Trophoblast cell (in vitro differentiated cells and primary cell): ENCODE measurements around the gene ZNF407.

Experiments used
- DNase-seq, 2 donors: peaks; one replicate each; pipeline ENCODE4 v3.0.0-alpha.2; 2016
- H2AFZ ChIP-seq: 2 replicates; pipeline ENCODE4 v1.6.1; 2013; ENCODE audit warnings: low read length, moderate library complexity, mild to moderate bottlenecking; ENCODE audit not compliant: insufficient read depth, poor library complexity
- H2AK5ac ChIP-seq: 2 replicates; pipeline ENCODE4 v1.6.1; 2013; ENCODE audit warnings: mild to moderate bottlenecking, low read length
- H2BK120ac ChIP-seq: 2 replicates; pipeline ENCODE4 v1.6.1; 2013; ENCODE audit warnings: low read length, mild to moderate bottlenecking, moderate library complexity; ENCODE audit not compliant: insufficient read depth, poor library complexity
- H2BK12ac ChIP-seq: 2 replicates; pipeline ENCODE4 v1.6.1; 2013; ENCODE audit warnings: mild to moderate bottlenecking, low read length, moderate library complexity
- H2BK5ac ChIP-seq: 2 replicates; pipeline ENCODE4 v1.6.1; 2013; ENCODE audit warnings: low read length, low read depth, moderate library complexity, mild to moderate bottlenecking; ENCODE audit not compliant: poor library complexity
- H3K14ac ChIP-seq: 2 replicates; pipeline ENCODE4 v1.6.1; 2013; ENCODE audit warnings: mild to moderate bottlenecking, low read length
- H3K18ac ChIP-seq: 2 replicates; pipeline ENCODE4 v1.6.1; 2013; ENCODE audit warnings: mild to moderate bottlenecking, low read length
- H3K23ac ChIP-seq: 2 replicates; pipeline ENCODE4 v1.6.1; 2013; ENCODE audit warnings: low read length
- H3K27ac ChIP-seq: 2 replicates; pipeline ENCODE4 v1.5.1; 2013; ENCODE audit warnings: low read depth, mild to moderate bottlenecking, inconsistent platforms, low read length, moderate library complexity
- H3K27me3 ChIP-seq: 2 replicates; pipeline ENCODE4 v1.6.1; 2013; ENCODE audit warnings: inconsistent platforms, mild to moderate bottlenecking, low read length, moderate library complexity; ENCODE audit not compliant: insufficient read depth
- H3K36me3 ChIP-seq, 2 experiments: 1 replicate in 1 of 2; 2 replicates in 1 of 2; pipeline ENCODE4 v1.6.1; 2013; ENCODE audit warnings: low read length in 2 of 2, mild to moderate bottlenecking in 2 of 2, moderate library complexity in 1 of 2; ENCODE audit not compliant: insufficient read depth in 2 of 2, control insufficient read depth in 1 of 2
- H3K4ac ChIP-seq: 2 replicates; pipeline ENCODE4 v1.6.1; 2013; ENCODE audit warnings: low read depth, mild to moderate bottlenecking, low read length, moderate library complexity
- H3K4me1 ChIP-seq, 2 experiments: 1 replicate in 1 of 2; 2 replicates in 1 of 2; pipeline ENCODE4 v1.6.1; 2013; ENCODE audit warnings: low read length in 2 of 2, mild to moderate bottlenecking in 2 of 2, moderate library complexity in 1 of 2; ENCODE audit not compliant: insufficient read depth in 2 of 2, control insufficient read depth in 1 of 2
- H3K4me2 ChIP-seq: 2 replicates; pipeline ENCODE4 v1.6.1; 2013; ENCODE audit warnings: inconsistent platforms, mild to moderate bottlenecking, low read length, moderate library complexity
- H3K4me3 ChIP-seq: 2 replicates; pipeline ENCODE4 v1.5.1; 2013; ENCODE audit warnings: mild to moderate bottlenecking, low read depth, low read length, inconsistent platforms
- H3K79me1 ChIP-seq: one replicate; pipeline ENCODE4 v1.6.1; 2013; ENCODE audit warnings: low read length
- H3K79me2 ChIP-seq: 2 replicates; pipeline ENCODE4 v1.6.1; 2013; ENCODE audit warnings: low read length, mild to moderate bottlenecking; ENCODE audit not compliant: control insufficient read depth, insufficient read depth, poor library complexity
- H3K9ac ChIP-seq: 2 replicates; pipeline ENCODE4 v1.6.1; 2013; ENCODE audit warnings: mild to moderate bottlenecking, low read length
- H3K9me3 ChIP-seq: 2 replicates; pipeline ENCODE4 v1.6.1; 2013; ENCODE audit warnings: low read depth, mild to moderate bottlenecking, control low read depth, inconsistent platforms, low read length; ENCODE audit not compliant: insufficient read depth
- H4K12ac ChIP-seq: 2 replicates; pipeline ENCODE4 v1.6.1; 2013; ENCODE audit warnings: low read depth, mild to moderate bottlenecking, low read length, moderate library complexity
- H4K8ac ChIP-seq: 2 replicates; pipeline ENCODE4 v1.6.1; 2013; ENCODE audit warnings: low read depth, mild to moderate bottlenecking, low read length, moderate library complexity
- H4K91ac ChIP-seq: one replicate; pipeline ENCODE4 v1.6.1; 2013; ENCODE audit warnings: low read depth, mild to moderate bottlenecking, low read length, moderate library complexity
- WGBS: extraction: QIAGEN DNeasy Blood & Tissue Kit; methylation state at CpG from one replicate; pipeline ENCODE4 v1.1.7; 2013; ENCODE audit warnings: missing lambda C conversion rate; ENCODE audit not compliant: insufficient read length, insufficient coverage; ENCODE audit errors: extremely low coverage; 5-methylcytosine and 5-hydroxymethylcytosine counted together

The ZNF407 gene

GRCh38 chr18:74699455-74699854 is 101.8 kb downstream of the ZNF407 start:
- H3K9me3 ChIP-seq, result no peaks in the 10 kb centered on the region
- no CpG with 5 or more reads among the region's 3 CpGs for WGBS
- H2BK5ac ChIP-seq, result no peak overlapping the region
- no peaks in the 10 kb centered on the region for H3K4me1 ChIP-seq
- no peak overlapping the region for H3K9ac ChIP-seq
- no peak overlapping the region for H3K18ac ChIP-seq
- H3K27ac ChIP-seq, result no peak overlapping the region
- no peak overlapping the region for H2BK12ac ChIP-seq
- H3K36me3 ChIP-seq, result no peaks in the 10 kb centered on the region
- no peak overlapping the region for H4K91ac ChIP-seq
- H2AK5ac ChIP-seq, result no peak overlapping the region
- no peak overlapping the region for H3K4me2 ChIP-seq
- no peak overlapping the region for H2AFZ ChIP-seq
- H4K8ac ChIP-seq, result no peak overlapping the region
- no peak for DNase-seq
- H4K12ac ChIP-seq, result no peak overlapping the region
- H3K79me1 ChIP-seq, result no peaks in the 10 kb centered on the region
- no peak overlapping the region for H3K4ac ChIP-seq
- no peak overlapping the region for H3K14ac ChIP-seq
- H2BK120ac ChIP-seq, result no peak overlapping the region
- H3K79me2 ChIP-seq, result no peaks in the 10 kb centered on the region
- no peak overlapping the region for H3K23ac ChIP-seq
- no peaks in the 10 kb centered on the region for H3K27me3 ChIP-seq
- no peak overlapping the region for H3K4me3 ChIP-seq

- no peak overlapping the region for H2BK5ac ChIP-seq
- no peak overlapping the region for H3K4me3 ChIP-seq
- H3K27ac ChIP-seq, result no peak overlapping the region
- no peak overlapping the region for H2AFZ ChIP-seq
- H3K36me3 ChIP-seq, result no peaks in the 10 kb centered on the region
- H3K9ac ChIP-seq, result no peak overlapping the region
- H2BK12ac ChIP-seq, result no peak overlapping the region
- H3K27me3 ChIP-seq, result no peaks in the 10 kb centered on the region
- H2BK120ac ChIP-seq, result no peak overlapping the region
- H3K79me1 ChIP-seq, result no peaks in the 10 kb centered on the region
- no peaks in the 10 kb centered on the region for H3K9me3 ChIP-seq
- no peak overlapping the region for H4K91ac ChIP-seq
- no peak overlapping the region for H3K23ac ChIP-seq
- H4K8ac ChIP-seq, result no peak overlapping the region
- no peak overlapping the region for H3K4me2 ChIP-seq
- no peak overlapping the region for H2AK5ac ChIP-seq
- WGBS, result no CpG with 5 or more reads among the region's 3 CpGs
- no peaks in the 10 kb centered on the region for H3K79me2 ChIP-seq
- no peaks in the 10 kb centered on the region for H3K4me1 ChIP-seq
- H3K14ac ChIP-seq, result no peak overlapping the region
- DNase-seq, result no peak
- H4K12ac ChIP-seq, result no peak overlapping the region
- no peak overlapping the region for H3K4ac ChIP-seq
- no peak overlapping the region for H3K18ac ChIP-seq
These were observed 105.3 kb downstream of the ZNF407 start for GRCh38 chr18:74702950-74703349.

- Histone ChIP-seq H3K79me1 (no peaks in the 10 kb centered on the region), H4K8ac (no peak overlapping the region), H3K79me2 (no peaks in the 10 kb centered on the region), H3K4me2 (no peak overlapping the region), H3K27ac (no peak overlapping the region), H3K4me1 (no peaks in the 10 kb centered on the region), H3K4ac (no peak overlapping the region), H3K9me3 (no peaks in the 10 kb centered on the region), H2BK120ac (no peak overlapping the region), H2BK12ac (no peak overlapping the region), H4K91ac (no peak overlapping the region), H3K14ac (no peak overlapping the region), H2BK5ac (no peak overlapping the region), H3K4me3 (no peak overlapping the region), H3K18ac (no peak overlapping the region), H3K9ac (no peak overlapping the region), H2AK5ac (no peak overlapping the region), H3K36me3 (no peaks in the 10 kb centered on the region), H3K23ac (no peak overlapping the region), H2AFZ (no peak overlapping the region), H3K27me3 (no peaks in the 10 kb centered on the region), H4K12ac (no peak overlapping the region)
- DNase-seq, result no peak
These were observed 110.5 kb downstream of the ZNF407 start for GRCh38 chr18:74708169-74708568.

GRCh38 chr18:74709452-74709851 is 111.8 kb downstream of the ZNF407 start:
- Histone ChIP-seq H3K9ac (no peak overlapping the region), H3K4me3 (no peak overlapping the region), H3K9me3 (no peaks in the 10 kb centered on the region), H3K27me3 (no peaks in the 10 kb centered on the region), H2AK5ac (no peak overlapping the region), H3K36me3 (no peaks in the 10 kb centered on the region), H3K18ac (no peak overlapping the region), H3K4me1 (no peaks in the 10 kb centered on the region), H2BK12ac (no peak overlapping the region), H3K79me1 (no peaks in the 10 kb centered on the region), H3K79me2 (no peaks in the 10 kb centered on the region), H4K8ac (no peak overlapping the region), H2BK5ac (no peak overlapping the region), H2BK120ac (no peak overlapping the region), H3K4ac (no peak overlapping the region), H4K12ac (no peak overlapping the region), H2AFZ (no peak overlapping the region), H3K14ac (no peak overlapping the region), H3K23ac (no peak overlapping the region), H3K27ac (no peak overlapping the region), H3K4me2 (no peak overlapping the region), H4K91ac (no peak overlapping the region)
- WGBS, result no CpG with 5 or more reads among the region's 3 CpGs
- no peak for DNase-seq
